GM18505 (cell line): ENCODE data around the gene ITGA5.

ENCODE experiments used
- ATAC-seq: cut with Tn5 transposase; IDR thresholded peaks from one replicate; pipeline ENCODE4 v1.9.1; 2021; ENCODE audit not compliant: unreplicated experiment
- POLR2A ChIP-seq: IDR thresholded peaks from 4 replicates; pipeline ENCODE4 v1.6.1; 2011; ENCODE audit warnings: borderline replicate concordance; ENCODE audit not compliant: insufficient read depth, insufficient read length; ENCODE audit errors: extremely low read depth

ITGA5 gene

GRCh38 chr12:54372113-54372806 is 46.8 kb downstream of the ITGA5 start:
- no peak for TF ChIP-seq POLR2A
- no peak for ATAC-seq

GRCh38 chr12:54371328-54372112 is 47.5 kb downstream of the ITGA5 start:
- TF ChIP-seq POLR2A = no peak
- no peak for ATAC-seq

DNA sequence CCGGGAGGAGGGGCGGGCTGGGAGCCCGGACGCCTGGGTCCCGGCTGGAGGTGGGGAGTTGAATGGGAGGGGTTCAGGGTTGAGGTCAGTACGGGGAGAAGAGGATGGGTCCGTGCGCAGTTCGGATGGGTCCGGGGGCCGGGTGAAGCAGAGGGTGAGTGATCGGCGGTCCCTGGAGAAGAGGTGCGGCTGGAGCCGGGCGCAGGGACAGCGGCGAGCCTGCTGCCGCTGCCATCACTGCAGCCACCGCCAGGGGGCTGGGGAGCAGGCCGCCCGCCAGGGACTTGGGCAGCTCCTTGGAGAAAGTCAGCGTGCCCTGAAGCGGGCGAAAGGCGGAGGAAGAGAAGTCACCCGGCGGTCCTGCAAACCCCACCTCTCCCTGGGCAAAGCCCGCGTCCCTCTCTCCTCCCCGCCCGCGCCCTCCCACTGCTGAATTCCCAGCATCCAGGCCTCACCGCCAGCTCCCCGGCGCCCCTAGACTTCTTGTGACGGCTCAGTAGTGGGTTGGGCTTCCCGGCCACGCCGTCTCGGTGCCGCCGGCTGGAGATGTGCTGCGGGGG is 48.8 kb downstream of the ITGA5 start:
- ATAC-seq = peak; percentile 44
- TF ChIP-seq POLR2A = no peak

GRCh38 chr12:54369597-54370131 is 49.4 kb downstream of the ITGA5 start:
- no peak for ATAC-seq

DNA sequence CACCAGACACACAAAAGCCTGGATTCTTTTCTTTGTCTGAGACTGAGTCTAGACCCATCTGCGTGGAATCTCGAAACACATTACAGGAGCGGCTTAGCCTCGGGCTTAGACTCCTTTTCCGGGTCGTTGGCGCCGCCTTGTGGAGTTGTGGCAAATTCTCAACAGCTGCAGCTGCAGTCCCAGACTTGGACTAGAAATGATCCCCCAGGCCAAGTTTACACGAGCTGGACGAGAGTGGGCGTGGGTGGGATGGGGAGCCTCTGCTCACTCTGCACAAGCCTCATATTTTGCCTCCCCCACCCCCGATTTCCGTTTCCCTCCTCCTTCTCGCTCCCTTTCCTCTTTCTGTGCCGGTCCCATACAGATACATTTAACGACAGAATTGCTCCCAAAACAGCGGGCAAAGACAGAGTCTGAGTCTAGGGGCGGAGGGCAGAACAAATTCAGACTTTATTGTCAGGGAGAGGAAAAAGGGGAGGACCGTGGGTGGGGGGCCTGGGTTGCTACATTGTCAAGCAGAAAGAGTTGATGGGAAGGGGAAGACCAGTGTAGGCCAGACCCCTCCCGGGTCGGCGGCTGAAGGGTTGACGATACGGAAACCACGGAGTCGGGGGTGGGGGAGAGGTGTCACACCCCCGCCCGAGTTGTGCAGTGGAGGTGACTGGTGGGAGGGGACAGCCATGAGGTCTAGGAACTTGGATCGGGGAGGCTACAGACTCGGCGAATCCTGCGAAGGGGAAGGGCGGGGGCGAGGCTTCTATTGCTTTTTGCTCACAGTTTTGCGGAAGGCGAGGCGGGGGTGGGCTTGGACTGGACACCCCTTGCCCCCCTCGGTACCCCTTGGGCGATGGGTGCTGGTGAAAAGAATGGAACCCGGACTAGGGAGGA is 50.1 kb downstream of the ITGA5 start:
- peak; percentile 19 for TF ChIP-seq POLR2A
- ATAC-seq = peak; percentile 60

More at GRCh38 chr12:54369597-54370131, 49.4 kb downstream of the ITGA5 start:
- TF ChIP-seq POLR2A = no peak

DNA sequence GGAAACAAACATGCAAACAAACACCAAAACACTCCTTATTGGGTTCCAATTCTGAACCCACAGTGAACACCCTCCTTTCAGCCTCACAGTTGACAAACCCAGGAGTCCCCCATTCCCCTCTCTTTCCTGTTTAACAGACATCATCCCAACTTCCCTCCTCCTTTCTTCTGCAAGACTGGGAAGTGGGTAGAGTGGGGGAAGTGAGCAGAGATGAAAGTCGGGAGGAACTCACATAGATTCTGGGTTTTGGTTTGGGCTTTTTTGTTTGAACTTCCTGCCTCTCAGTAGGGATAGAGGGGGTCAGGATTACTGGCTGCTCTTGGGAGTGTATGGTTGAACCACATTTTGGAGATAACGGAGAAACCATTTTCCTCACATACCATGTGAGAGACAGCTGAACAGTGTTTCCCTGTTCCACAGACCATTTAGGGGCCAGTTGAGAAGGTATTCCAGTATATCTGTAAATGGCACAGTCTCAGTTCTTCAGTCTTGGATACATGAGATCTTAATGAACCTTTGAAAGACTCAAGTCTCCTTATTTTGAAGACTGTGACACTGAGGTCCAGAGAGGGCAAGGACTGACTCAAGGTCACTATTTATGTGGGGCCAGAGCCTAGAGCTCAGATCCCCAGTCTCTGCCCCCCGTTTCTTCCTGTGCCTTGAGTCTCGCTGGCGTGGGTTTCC is 50.9 kb downstream of the ITGA5 start:
- ATAC-seq = no peak
- no peak for TF ChIP-seq POLR2A

DNA sequence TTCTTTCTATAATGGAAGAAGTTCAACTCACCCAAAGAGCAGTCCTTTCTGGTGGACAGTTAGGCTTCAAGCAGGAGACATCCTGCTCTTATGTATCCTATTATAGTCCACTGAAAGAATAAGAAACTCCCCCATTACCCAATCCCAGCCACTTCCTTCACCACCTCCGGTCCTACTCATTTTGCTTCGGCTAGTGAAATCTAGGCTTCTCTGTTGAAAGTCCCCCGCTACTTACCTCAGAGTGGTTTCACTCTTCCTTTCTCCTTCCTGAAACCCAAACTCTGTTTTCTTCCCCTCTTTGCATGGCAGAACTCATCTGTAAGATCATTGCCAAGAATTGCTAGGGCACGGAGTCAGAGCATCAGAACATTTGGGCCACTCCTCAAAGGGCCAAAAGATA is 54.7 kb downstream of the ITGA5 start, which contains the start of gene GPR84:
Gene GPR84, minus strand, starts transcription at position 74 of the 400 bp plus-strand sequence. CDS start 635 bp downstream, outside the sequence.
- TF ChIP-seq POLR2A = no peak
- no peak for ATAC-seq

- ATAC-seq = no peak
- no peak for TF ChIP-seq POLR2A
These were observed 55.4 kb downstream of the ITGA5 start for GRCh38 chr12:54363618-54364017.

GRCh38 chr12:54363047-54363446 is 56.0 kb downstream of the ITGA5 start:
- TF ChIP-seq POLR2A = no peak
- no peak for ATAC-seq

- ATAC-seq = no peak
- TF ChIP-seq POLR2A = no peak
These were observed 58.2 kb downstream of the ITGA5 start for GRCh38 chr12:54360717-54361456.

- no peak for ATAC-seq
- no peak for TF ChIP-seq POLR2A
These were observed 59.2 kb downstream of the ITGA5 start for GRCh38 chr12:54359762-54360351.
